ENCODE measurements around the gene C3orf49.

The C3orf49 gene

GRCh38 chr3:63855333-63855940, 36.3 kb downstream of the C3orf49 start:
- no peak for TF ChIP-seq CTCF (IDR thresholded peaks at IDR 0.05; ENCODE audit: poor library complexity, severe bottlenecking)
- Histone ChIP-seq H3K9me3 (ENCODE audit: severe bottlenecking) (no peaks in the 10 kb centered on the region), H3K27ac (ENCODE audit: poor library complexity, severe bottlenecking) (peak overlapping the region; percentile 38)

GRCh38 chr3:63857311-63857710, 38.2 kb downstream of the C3orf49 start:
- Histone ChIP-seq H3K27me3 (ENCODE audit: insufficient read depth, poor library complexity, severe bottlenecking) (no peaks in the 10 kb centered on the region), H3K4me1 (ENCODE audit: insufficient read depth, poor library complexity, severe bottlenecking) (peaks cover 35% of the 10 kb centered on the region), H3K4me3 (ENCODE audit: severe bottlenecking) (no peak overlapping the region), H3K27ac (ENCODE audit: poor library complexity, severe bottlenecking) (peak overlapping the region; percentile 38), H3K36me3 (ENCODE audit: low read depth) (0 out of 2 replicates have a peak, but pooled peaks cover 8% of the 10 kb centered on the region), H3K9me3 (ENCODE audit: severe bottlenecking) (no peaks in the 10 kb centered on the region)
- DNase-seq (ENCODE audit: low spot score) (no peak), ATAC-seq (ENCODE audit: low read depth) (peak; percentile 81)
- no peak for TF ChIP-seq CTCF (IDR thresholded peaks at IDR 0.05; ENCODE audit: poor library complexity, severe bottlenecking)

More at GRCh38 chr3:63855333-63855940, 36.3 kb downstream of the C3orf49 start:
- ATAC-seq (ENCODE audit: low read depth) (peak; percentile 69), DNase-seq (ENCODE audit: low spot score) (no peak)
- Histone ChIP-seq H3K4me1 (ENCODE audit: insufficient read depth, poor library complexity, severe bottlenecking) (peaks cover 31% of the 10 kb centered on the region), H3K36me3 (ENCODE audit: low read depth) (peaks cover 15% of the 10 kb centered on the region; the same call in 1 of the 2 replicates), H3K27me3 (ENCODE audit: insufficient read depth, poor library complexity, severe bottlenecking) (no peaks in the 10 kb centered on the region), H3K4me3 (ENCODE audit: severe bottlenecking) (no peak overlapping the region)

- Histone ChIP-seq H3K4me1 (ENCODE audit: insufficient read depth, poor library complexity, severe bottlenecking) (peaks cover 30% of the 10 kb centered on the region), H3K27me3 (ENCODE audit: insufficient read depth, poor library complexity, severe bottlenecking) (no peaks in the 10 kb centered on the region), H3K4me3 (ENCODE audit: severe bottlenecking) (no peak overlapping the region), H3K9me3 (ENCODE audit: severe bottlenecking) (no peaks in the 10 kb centered on the region), H3K27ac (ENCODE audit: poor library complexity, severe bottlenecking) (no peak overlapping the region), H3K36me3 (ENCODE audit: low read depth) (no peaks in the 10 kb centered on the region)
- ATAC-seq (ENCODE audit: low read depth) (no peak), DNase-seq (ENCODE audit: low spot score) (no peak)
- TF ChIP-seq CTCF (IDR thresholded peaks at IDR 0.05; ENCODE audit: poor library complexity, severe bottlenecking), result no peak
These were observed 41.7 kb downstream of the C3orf49 start for GRCh38 chr3:63860776-63861175.

GRCh38 chr3:63861306-63861705, 42.2 kb downstream of the C3orf49 start:
- DNase-seq (ENCODE audit: low spot score) (no peak), ATAC-seq (ENCODE audit: low read depth) (no peak)
- no peak overlapping the region for H3K27ac ChIP-seq (ENCODE audit: poor library complexity, severe bottlenecking)
- no peaks in the 10 kb centered on the region for H3K9me3 ChIP-seq (ENCODE audit: severe bottlenecking)
- peaks cover 25% of the 10 kb centered on the region for H3K4me1 ChIP-seq (ENCODE audit: insufficient read depth, poor library complexity, severe bottlenecking)
- TF ChIP-seq CTCF (IDR thresholded peaks at IDR 0.05; ENCODE audit: poor library complexity, severe bottlenecking), result no peak
- H3K36me3 ChIP-seq (ENCODE audit: low read depth), result peaks cover 2% of the 10 kb centered on the region
- H3K27me3 ChIP-seq (ENCODE audit: insufficient read depth, poor library complexity, severe bottlenecking), result no peaks in the 10 kb centered on the region
- no peak overlapping the region for H3K4me3 ChIP-seq (ENCODE audit: severe bottlenecking)

- H3K36me3 ChIP-seq (ENCODE audit: low read depth), result peaks cover 6% of the 10 kb centered on the region
- no peaks in the 10 kb centered on the region for H3K27me3 ChIP-seq (ENCODE audit: insufficient read depth, poor library complexity, severe bottlenecking)
- H3K4me3 ChIP-seq (ENCODE audit: severe bottlenecking), result peak overlapping the region; percentile 96
- no peak for TF ChIP-seq CTCF (IDR thresholded peaks at IDR 0.05; ENCODE audit: poor library complexity, severe bottlenecking)
- H3K9me3 ChIP-seq (ENCODE audit: severe bottlenecking), result no peaks in the 10 kb centered on the region
- peak; percentile 49 for ATAC-seq (ENCODE audit: low read depth)
- peaks cover 12% of the 10 kb centered on the region for H3K4me1 ChIP-seq (ENCODE audit: insufficient read depth, poor library complexity, severe bottlenecking)
- DNase-seq (ENCODE audit: low spot score), result no peak
- H3K27ac ChIP-seq (ENCODE audit: poor library complexity, severe bottlenecking), result peak overlapping the region; percentile 70
These were observed 43.7 kb downstream of the C3orf49 start for GRCh38 chr3:63862804-63863149.
